Measurements from ENCODE around the gene SCN2B.

Gene SCN2B

DNA sequence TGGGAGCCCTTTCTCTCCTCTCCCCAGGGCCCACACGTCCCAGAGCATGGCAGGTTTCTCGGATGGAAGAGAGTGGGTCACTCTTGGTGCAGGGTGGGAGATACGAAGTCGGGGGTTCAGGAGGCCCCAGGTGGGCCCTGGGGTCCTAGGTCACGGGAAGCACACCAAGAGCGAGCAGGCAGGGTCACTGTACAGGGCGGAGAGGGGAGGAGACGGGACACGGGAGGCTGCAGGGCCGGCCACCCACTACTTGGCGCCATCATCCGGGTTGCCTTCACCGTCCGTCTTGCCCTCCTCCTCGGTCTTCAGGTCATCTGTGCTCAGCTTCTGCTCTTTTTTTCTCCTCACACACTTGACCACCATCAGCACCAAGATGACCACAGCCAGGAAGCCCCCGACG is 9.8 kb downstream of the SCN2B start:
- TF ChIP-seq, protein P1, sequence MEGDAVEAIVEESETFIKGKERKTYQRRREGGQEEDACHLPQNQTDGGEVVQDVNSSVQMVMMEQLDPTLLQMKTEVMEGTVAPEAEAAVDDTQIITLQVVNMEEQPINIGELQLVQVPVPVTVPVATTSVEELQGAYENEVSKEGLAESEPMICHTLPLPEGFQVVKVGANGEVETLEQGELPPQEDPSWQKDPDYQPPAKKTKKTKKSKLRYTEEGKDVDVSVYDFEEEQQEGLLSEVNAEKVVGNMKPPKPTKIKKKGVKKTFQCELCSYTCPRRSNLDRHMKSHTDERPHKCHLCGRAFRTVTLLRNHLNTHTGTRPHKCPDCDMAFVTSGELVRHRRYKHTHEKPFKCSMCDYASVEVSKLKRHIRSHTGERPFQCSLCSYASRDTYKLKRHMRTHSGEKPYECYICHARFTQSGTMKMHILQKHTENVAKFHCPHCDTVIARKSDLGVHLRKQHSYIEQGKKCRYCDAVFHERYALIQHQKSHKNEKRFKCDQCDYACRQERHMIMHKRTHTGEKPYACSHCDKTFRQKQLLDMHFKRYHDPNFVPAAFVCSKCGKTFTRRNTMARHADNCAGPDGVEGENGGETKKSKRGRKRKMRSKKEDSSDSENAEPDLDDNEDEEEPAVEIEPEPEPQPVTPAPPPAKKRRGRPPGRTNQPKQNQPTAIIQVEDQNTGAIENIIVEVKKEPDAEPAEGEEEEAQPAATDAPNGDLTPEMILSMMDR (IDR thresholded peaks at IDR 0.05; ENCODE audit: borderline replicate concordance, control extremely low read depth, extremely low read depth, insufficient read depth, missing control alignments), result no peak
- DNase-seq (ENCODE audit: low spot score), result no peak
- in situ Hi-C loops (cut with MboI; ENCODE audit: low sequenced_read_pairs, unreplicated experiment), result no loop called here

DNA sequence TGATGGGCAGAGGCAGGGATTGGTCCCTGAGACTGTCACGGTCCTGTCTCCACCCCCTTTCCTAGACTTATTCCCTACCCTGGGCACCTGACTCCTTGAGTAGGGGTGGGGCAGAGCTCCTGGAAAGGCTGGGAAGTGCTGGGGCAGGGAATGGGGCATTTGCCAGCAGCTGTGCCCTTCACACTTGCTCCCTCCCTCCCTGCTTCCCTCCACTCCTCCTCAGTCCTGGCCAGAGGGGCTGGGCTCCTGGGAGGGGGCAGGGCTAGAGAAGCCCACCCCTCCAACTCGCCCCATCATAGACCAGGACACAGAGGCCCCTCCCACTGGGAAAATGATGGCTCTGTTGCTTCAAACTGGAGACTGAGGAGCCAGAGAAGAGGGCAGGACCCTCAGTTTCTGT is 11.6 kb downstream of the SCN2B start:
- no peak for DNase-seq (ENCODE audit: low spot score)
- TF ChIP-seq, protein P1 (IDR thresholded peaks at IDR 0.05; ENCODE audit: borderline replicate concordance, control extremely low read depth, extremely low read depth, insufficient read depth, missing control alignments), result no peak
- in situ Hi-C loops (cut with MboI; ENCODE audit: low sequenced_read_pairs, unreplicated experiment), result no loop called here

DNA sequence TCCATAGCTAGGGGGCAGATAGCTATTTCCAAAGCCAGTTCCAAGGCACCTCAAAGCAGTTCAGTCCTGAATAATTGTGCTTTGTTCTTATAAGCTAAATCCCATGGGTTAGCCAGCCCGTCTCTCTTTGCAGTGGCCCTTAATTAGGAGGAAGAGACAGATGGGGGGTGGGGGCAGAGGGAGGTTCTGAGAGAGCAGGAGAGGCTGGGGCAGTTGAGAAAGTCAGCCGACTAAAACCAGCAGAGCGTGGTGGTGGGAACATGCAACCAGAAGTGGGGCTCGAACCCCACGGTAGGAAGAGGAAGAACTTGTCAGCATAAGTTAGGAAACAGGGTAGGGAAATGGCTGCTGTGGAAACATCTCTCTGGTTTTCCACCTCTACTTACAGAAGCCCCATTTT is 12.9 kb downstream of the SCN2B start:
- no peak for DNase-seq (ENCODE audit: low spot score)
- TF ChIP-seq, protein P1 (IDR thresholded peaks at IDR 0.05; ENCODE audit: borderline replicate concordance, control extremely low read depth, extremely low read depth, insufficient read depth, missing control alignments), result no peak
- in situ Hi-C loops (cut with MboI; ENCODE audit: low sequenced_read_pairs, unreplicated experiment), result no loop called here

DNA sequence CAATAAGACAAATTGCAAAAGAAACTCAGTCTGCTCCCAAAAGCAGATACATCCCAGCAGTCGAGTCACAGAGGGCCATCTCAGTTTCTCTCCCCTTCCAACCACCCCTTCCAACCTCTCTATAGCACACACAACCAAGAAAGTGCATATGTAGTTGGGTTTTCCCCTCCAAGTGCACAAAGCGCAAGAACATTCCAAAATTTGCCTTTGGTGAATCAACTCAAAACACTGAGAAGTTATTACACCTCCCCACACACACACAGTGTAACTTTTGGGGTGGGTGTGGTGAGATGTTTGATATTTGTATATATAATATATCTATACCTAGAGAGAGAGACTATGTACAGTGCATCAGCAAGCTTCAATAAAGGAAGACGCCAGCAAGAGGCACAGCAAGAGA is 13.6 kb downstream of the SCN2B start:
- TF ChIP-seq, protein P1 (IDR thresholded peaks at IDR 0.05; ENCODE audit: borderline replicate concordance, control extremely low read depth, extremely low read depth, insufficient read depth, missing control alignments), result no peak
- DNase-seq (ENCODE audit: low spot score), result no peak
- in situ Hi-C loops (cut with MboI; ENCODE audit: low sequenced_read_pairs, unreplicated experiment), result no loop called here

DNA sequence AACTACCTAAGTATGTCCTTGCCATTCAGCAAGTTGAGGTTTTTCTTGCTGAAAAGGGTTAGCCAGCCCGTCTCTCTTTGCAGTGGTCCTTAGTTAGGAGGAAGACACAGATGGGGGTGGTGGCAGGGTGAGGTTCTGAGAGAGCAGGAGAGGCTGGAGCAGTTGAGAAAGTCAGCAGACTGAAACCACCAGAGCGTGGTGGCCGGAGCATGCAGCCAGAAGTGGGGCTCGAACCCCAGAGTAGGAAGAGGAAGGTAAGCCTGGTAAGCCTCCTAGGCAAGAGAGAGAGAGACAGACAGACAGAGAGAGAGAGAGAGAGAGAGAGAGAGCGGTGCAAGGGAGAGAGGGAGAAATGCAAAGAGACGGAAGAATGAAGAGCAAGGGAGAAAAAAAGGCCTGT is 14.7 kb downstream of the SCN2B start:
- DNase-seq (ENCODE audit: low spot score), result no peak
- in situ Hi-C loops (cut with MboI; ENCODE audit: low sequenced_read_pairs, unreplicated experiment), result no loop called here

DNA sequence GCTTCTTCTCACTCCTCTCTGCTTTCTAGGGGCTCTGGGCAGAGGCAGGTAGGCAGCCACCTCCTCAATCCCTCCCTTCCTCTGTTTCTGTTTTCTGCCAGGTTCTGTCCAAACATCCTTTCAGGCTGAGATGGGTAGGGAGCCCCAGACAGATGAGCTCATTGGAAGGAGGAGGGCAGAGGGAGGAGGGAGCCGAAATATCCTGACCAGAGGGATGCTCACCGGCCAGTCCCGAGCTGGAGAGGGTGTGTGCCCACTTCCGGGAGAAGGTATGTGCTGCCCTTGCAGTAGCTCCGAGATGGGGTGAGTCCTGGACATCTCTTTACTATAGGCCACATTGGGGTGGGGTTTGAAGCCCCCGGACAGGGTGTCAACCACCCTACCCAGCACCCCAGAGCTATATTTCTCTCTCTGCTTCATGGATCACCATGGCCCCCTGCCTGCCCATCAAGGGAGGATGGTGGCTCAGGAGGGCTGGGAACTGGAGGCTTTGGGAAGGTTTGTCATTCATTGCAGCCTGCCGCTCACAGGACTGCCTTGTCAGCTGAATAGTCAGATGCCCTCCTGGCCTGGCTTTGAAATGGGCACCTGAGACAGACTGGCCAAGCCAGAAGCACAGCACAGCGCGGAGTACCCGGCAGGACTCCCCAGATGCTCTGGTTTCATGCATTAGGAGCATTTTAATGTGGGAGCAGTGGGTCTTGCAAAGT is 19.1 kb downstream of the SCN2B start:
- DNase-seq (ENCODE audit: low spot score), result no peak
- TF ChIP-seq, protein P1 (IDR thresholded peaks at IDR 0.05; ENCODE audit: borderline replicate concordance, control extremely low read depth, extremely low read depth, insufficient read depth, missing control alignments), result no peak
- in situ Hi-C loops (cut with MboI; ENCODE audit: low sequenced_read_pairs, unreplicated experiment), result no loop called here

More for the DNA sequence above, 14.7 kb downstream of the SCN2B start:
- TF ChIP-seq, protein P1 (IDR thresholded peaks at IDR 0.05; ENCODE audit: borderline replicate concordance, control extremely low read depth, extremely low read depth, insufficient read depth, missing control alignments), result no peak
